ENCODE results near the gene HCK. TPM values are rescaled to one million over a fixed set of nuclear protein-coding genes. Genes with fewer than 3 reads are reported as not detected.
A peak's percentile ranks its signal among the peaks of the same experiment; 100 is the strongest.

HCK gene
- total RNA-seq: 10 to 100 TPM in 3 of 4 donors, 1 to 10 TPM in 1; 8.0 to 56.1 (median 10.5) TPM

DNA sequence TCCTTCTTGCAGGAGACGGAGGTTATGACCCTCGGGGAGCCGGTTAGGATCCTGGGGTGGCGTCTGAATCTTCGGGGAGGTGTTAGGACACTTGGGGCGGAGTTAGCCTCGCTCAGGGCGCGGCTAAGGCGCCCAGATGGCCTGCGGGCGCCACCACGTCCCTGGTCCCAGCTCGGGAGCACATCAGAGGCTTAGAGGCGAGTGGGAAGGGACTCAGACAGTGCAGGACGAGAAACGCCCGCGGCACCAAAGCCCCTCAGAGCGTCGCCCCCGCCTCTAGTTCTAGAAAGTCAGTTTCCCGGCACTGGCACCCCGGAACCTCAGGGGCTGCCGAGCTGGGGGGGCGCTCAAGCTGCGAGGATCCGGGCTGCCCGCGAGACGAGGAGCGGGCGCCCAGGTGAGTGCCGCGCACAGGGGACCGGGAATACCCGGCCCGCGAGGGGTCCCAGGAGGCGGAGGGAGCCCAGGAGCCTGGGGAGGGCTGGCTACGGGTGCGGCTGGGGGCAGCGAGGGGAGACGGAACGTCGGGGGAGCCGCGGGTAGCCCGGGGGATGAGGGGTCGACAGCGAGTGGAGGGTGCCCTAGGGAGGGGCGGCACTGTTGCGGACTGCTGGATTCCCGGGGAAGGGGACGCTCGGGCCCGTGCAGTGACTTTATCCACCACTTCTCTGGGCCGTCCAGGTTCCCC lies at the start of gene HCK:
TSS of gene HCK (plus strand) at position 153 of the 688 bp plus-strand sequence.
- peak in 1 of 3 donors; percentile 54 for DNase-seq
- peak within 1 kb of the TSS; percentile 33 to 50 (median 46) for H3K4me3 ChIP-seq
- H3K27me3 ChIP-seq: peaks cover 0 to 12% of the 10 kb centered on the region in 2 donors
- peak within 1 kb of the TSS; percentile 16 to 73 (median 59) for H3K27ac ChIP-seq
- no peaks in the 10 kb centered on the region for H3K9me3 ChIP-seq
- peaks cover 0 to 17% (median 4%) of the 10 kb centered on the region in 4 donors for H3K4me1 ChIP-seq
- H3K36me3 ChIP-seq: no peaks in the 10 kb centered on the region
- TF ChIP-seq, protein P1, sequence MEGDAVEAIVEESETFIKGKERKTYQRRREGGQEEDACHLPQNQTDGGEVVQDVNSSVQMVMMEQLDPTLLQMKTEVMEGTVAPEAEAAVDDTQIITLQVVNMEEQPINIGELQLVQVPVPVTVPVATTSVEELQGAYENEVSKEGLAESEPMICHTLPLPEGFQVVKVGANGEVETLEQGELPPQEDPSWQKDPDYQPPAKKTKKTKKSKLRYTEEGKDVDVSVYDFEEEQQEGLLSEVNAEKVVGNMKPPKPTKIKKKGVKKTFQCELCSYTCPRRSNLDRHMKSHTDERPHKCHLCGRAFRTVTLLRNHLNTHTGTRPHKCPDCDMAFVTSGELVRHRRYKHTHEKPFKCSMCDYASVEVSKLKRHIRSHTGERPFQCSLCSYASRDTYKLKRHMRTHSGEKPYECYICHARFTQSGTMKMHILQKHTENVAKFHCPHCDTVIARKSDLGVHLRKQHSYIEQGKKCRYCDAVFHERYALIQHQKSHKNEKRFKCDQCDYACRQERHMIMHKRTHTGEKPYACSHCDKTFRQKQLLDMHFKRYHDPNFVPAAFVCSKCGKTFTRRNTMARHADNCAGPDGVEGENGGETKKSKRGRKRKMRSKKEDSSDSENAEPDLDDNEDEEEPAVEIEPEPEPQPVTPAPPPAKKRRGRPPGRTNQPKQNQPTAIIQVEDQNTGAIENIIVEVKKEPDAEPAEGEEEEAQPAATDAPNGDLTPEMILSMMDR (IDR thresholded peaks at IDR 0.05): no peak
- peak in 1 of 2 donors; percentile 17 for TF ChIP-seq POLR2A (IDR thresholded peaks at IDR 0.05)

DNA sequence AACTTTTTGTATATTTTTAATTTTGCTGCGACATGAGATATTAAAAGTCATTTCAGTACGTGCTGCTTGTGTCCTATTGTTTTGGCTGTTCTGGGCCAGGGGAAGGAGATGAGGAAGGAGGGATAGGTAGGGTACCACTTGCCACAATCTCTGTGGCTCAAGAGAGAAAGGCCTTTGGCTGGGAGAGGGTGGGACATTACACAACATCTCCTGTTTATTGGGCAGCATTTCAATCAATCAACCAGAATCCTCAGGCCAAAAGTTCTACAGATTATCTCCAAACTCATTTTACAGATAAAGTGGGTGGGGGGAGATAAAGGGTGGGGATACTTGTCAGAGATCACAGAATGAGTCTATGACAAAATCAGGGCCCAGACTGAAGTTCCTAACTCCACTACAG lies 48.7 kb upstream of the HCK start:
- H3K4me3 ChIP-seq: no peak overlapping the region
- no peak overlapping the region for H3K27ac ChIP-seq
- DNase-seq: no peak
- H3K9me3 ChIP-seq: no peaks in the 10 kb centered on the region
- no peak for TF ChIP-seq POLR2A (IDR thresholded peaks at IDR 0.05)
- TF ChIP-seq, protein P1 (IDR thresholded peaks at IDR 0.05): no peak
- H3K27me3 ChIP-seq: no peaks in the 10 kb centered on the region
- no peaks in the 10 kb centered on the region for H3K36me3 ChIP-seq
- H3K4me1 ChIP-seq: no peaks in the 10 kb centered on the region

DNA sequence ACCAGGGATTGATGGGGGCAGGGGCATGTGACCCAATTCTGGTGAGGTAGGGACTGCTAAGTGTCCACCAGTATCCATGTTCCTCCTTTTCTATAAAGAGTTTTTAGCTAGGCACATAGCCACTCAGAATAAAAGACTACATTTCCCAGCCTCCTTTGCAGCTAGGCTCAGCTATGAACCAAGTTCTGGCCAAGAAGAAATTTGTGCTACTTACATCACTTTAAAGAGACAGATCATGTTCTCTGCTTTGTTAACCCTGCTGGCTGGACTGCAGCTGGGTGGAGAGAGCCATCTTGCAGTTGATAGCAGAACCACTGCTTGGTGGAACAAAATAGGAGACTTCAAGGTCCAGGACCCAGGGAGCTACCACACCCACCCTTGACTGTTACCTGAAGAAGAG lies 47.1 kb upstream of the HCK start:
- no peaks in the 10 kb centered on the region for H3K9me3 ChIP-seq
- H3K27ac ChIP-seq: no peak overlapping the region
- TF ChIP-seq POLR2A (IDR thresholded peaks at IDR 0.05): no peak
- TF ChIP-seq, protein P1 (IDR thresholded peaks at IDR 0.05): no peak
- H3K27me3 ChIP-seq: no peaks in the 10 kb centered on the region
- H3K36me3 ChIP-seq: no peaks in the 10 kb centered on the region
- H3K4me1 ChIP-seq: no peaks in the 10 kb centered on the region
- no peak for DNase-seq
- H3K4me3 ChIP-seq: no peak overlapping the region

DNA sequence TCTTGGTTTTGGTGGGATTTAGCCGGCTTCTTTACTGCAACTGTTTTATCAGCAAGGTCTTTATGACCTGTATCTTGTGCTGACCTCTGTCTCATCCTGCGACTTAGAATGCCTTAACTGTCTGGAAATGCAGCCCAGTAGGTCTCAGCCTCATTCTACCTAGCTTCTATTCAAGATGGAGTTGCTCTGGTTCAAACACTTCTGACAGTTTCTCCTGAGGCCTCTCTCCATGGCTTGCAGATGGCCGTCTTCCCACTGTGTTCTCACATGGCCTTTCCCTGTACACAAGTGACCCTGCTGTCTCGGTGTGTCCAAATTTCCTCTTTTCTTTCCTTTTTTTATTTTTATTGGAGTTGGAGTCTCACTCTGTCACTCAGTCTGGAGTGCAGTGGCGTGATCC lies 46.0 kb upstream of the HCK start:
- no peaks in the 10 kb centered on the region for H3K4me1 ChIP-seq
- no peak for DNase-seq
- H3K36me3 ChIP-seq: no peaks in the 10 kb centered on the region
- no peaks in the 10 kb centered on the region for H3K27me3 ChIP-seq
- TF ChIP-seq, protein P1 (IDR thresholded peaks at IDR 0.05): no peak
- no peak for TF ChIP-seq POLR2A (IDR thresholded peaks at IDR 0.05)
- no peak overlapping the region for H3K4me3 ChIP-seq
- no peaks in the 10 kb centered on the region for H3K9me3 ChIP-seq
- H3K27ac ChIP-seq: no peak overlapping the region

DNA sequence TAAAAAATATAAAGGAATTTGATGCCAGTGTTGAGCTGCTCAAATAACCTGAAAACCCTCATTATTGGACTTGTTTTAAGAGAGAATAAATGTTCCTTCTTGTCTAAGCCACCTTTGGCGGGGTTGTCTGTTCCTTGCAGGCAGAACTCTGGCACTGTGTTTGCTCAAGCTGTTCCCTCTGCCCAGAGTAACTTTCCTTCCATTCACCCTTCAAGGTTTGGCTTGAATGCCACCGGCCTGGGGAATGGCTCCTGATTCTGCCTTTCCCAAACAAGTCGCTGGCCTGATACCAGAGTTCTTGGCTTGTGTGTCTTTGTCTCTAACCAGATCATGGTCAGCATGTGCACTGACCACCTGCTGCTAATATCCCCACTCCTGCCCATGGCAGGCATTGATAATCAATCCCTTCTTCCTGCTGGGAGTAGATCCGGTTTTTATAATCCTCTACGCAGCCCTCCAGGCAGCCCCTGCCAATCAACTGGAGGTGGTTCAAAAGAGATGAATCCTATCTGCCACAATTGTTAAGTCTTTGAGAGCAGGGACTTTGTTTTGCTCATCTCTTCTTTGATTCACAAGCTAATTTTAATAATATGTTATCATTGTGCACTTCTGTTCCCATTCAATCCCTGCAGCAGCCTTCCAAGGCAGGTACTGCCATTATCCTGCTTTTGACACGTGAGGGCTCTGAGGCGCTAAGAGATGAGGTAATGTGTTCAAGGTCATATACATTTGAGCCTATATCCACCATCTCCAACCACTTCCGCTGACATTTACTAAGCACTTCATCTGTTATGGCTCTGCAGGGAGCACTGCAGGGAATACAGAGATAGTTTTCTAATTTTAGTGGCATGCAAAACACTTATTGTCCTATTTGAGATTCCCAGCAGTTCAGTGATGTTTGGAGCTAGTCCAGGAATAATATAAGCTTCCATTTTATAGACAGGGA lies 44.9 kb upstream of the HCK start:
- peak overlapping the region in 1 of 4 donors; percentile 39 for H3K27ac ChIP-seq
- H3K4me3 ChIP-seq: no peak overlapping the region
- H3K36me3 ChIP-seq: no peaks in the 10 kb centered on the region
- H3K4me1 ChIP-seq: no peaks in the 10 kb centered on the region
- no peaks in the 10 kb centered on the region for H3K27me3 ChIP-seq
- no peak for DNase-seq
- no peaks in the 10 kb centered on the region for H3K9me3 ChIP-seq
- TF ChIP-seq, protein P1 (IDR thresholded peaks at IDR 0.05): no peak
- no peak for TF ChIP-seq POLR2A (IDR thresholded peaks at IDR 0.05)

All from Peyer's patch (tissue), 4 donors.